Liver (tissue), 9 donors: Measurements from ENCODE around the gene INHBA. TPM values are rescaled to one million over a fixed set of nuclear protein-coding genes. Genes with fewer than 3 reads are reported as not detected.

ENCODE experiments used
- DNase-seq: peaks from one replicate; pipeline ENCODE4 v3.0.0-alpha.2; 2017; ENCODE audit warnings: low spot score
- H3K27ac ChIP-seq, 2 donors: one replicate each; pipeline ENCODE4 v1.7.0; 2013; ENCODE audit warnings: inconsistent platforms in 2 of 2, low read length in 2 of 2, control low read depth in 1 of 2, low read depth in 1 of 2, mild to moderate bottlenecking in 1 of 2
- H3K27me3 ChIP-seq, 4 donors: one replicate each; pipeline versions ENCODE4 v1.6.1 to v1.7.0; 2013; ENCODE audit warnings: low read length in 3 of 4, inconsistent platforms in 1 of 4, mild to moderate bottlenecking in 1 of 4, moderate library complexity in 1 of 4; ENCODE audit not compliant: control insufficient read depth in 4 of 4, insufficient read depth in 4 of 4
- H3K36me3 ChIP-seq, 4 donors: one replicate each; pipeline versions ENCODE4 v1.6.1 to v1.7.0; 2013; ENCODE audit warnings: low read length in 3 of 4, mild to moderate bottlenecking in 3 of 4, low read depth in 1 of 4, moderate library complexity in 1 of 4; ENCODE audit not compliant: control insufficient read depth in 4 of 4, insufficient read depth in 3 of 4
- H3K4me1 ChIP-seq, 4 donors: one replicate each; pipeline versions ENCODE4 v1.6.1 to v1.7.0; 2013; ENCODE audit warnings: low read length in 3 of 4, mild to moderate bottlenecking in 3 of 4, moderate library complexity in 1 of 4; ENCODE audit not compliant: control insufficient read depth in 4 of 4, insufficient read depth in 4 of 4
- H3K4me3 ChIP-seq, 3 donors: one replicate each; pipeline versions ENCODE4 v1.6.1 to v1.7.0; 2013; ENCODE audit warnings: low read length in 3 of 3, control low read depth in 1 of 3, low read depth in 1 of 3, mild to moderate bottlenecking in 1 of 3
- H3K9ac ChIP-seq, 2 donors: one replicate each; pipeline ENCODE4 v1.7.0; 2013; ENCODE audit warnings: low read length in 2 of 2, mild to moderate bottlenecking in 2 of 2, moderate library complexity in 2 of 2, control low read depth in 1 of 2, low read depth in 1 of 2
- H3K9me3 ChIP-seq, 4 donors: one replicate each; pipeline versions ENCODE4 v1.6.1 to v1.7.0; 2013; ENCODE audit warnings: low read length in 3 of 4; ENCODE audit not compliant: control insufficient read depth in 4 of 4
- EGR1 ChIP-seq, 2 donors: IDR thresholded peaks; 2 replicates each; pipeline ENCODE4 v1.6.1; 2016 to 2018; ENCODE audit warnings: antibody characterized with exemption in 2 of 2, low read depth in 2 of 2
- FOXA1 ChIP-seq: IDR thresholded peaks from 2 replicates; pipeline ENCODE4 v1.6.1; 2016; ENCODE audit warnings: antibody characterized with exemption
- FOXA2 ChIP-seq: IDR thresholded peaks from 2 replicates; pipeline ENCODE4 v1.6.1; 2016; ENCODE audit warnings: antibody characterized with exemption
- GABPA ChIP-seq, 2 donors: IDR thresholded peaks in 1 of 2; conservative IDR thresholded peaks in 1 of 2; 2 replicates each; pipeline ENCODE4 v1.6.1; 2016; ENCODE audit warnings: antibody characterized with exemption in 2 of 2, mild to moderate bottlenecking in 1 of 2, moderate library complexity in 1 of 2
- HNF4A ChIP-seq, 2 donors: conservative IDR thresholded peaks; 2 replicates each; pipeline ENCODE4 v1.6.1; 2016; ENCODE audit warnings: antibody characterized with exemption in 2 of 2, mild to moderate bottlenecking in 2 of 2
- MAX ChIP-seq: IDR thresholded peaks from 2 replicates; pipeline ENCODE4 v1.6.1; 2016; ENCODE audit warnings: antibody characterized with exemption
- NR2F2 ChIP-seq: IDR thresholded peaks from 2 replicates; pipeline ENCODE4 v1.6.1; 2016; ENCODE audit warnings: antibody characterized with exemption
- RAD21 ChIP-seq, 2 donors: IDR thresholded peaks; 2 replicates each; pipeline ENCODE4 v1.6.1; 2016; ENCODE audit warnings: antibody characterized with exemption in 2 of 2, mild to moderate bottlenecking in 2 of 2
- REST ChIP-seq: IDR thresholded peaks from 2 replicates; pipeline ENCODE4 v1.6.1; 2016; ENCODE audit warnings: antibody characterized with exemption, mild to moderate bottlenecking
- RXRA ChIP-seq, 2 donors: IDR thresholded peaks; 2 replicates each; pipeline ENCODE4 v1.6.1; 2017 to 2018; ENCODE audit warnings: antibody characterized with exemption in 2 of 2, mild to moderate bottlenecking in 1 of 2
- SP1 ChIP-seq: IDR thresholded peaks from 2 replicates; pipeline ENCODE4 v1.6.1; 2018; ENCODE audit warnings: antibody characterized with exemption, mild to moderate bottlenecking
- TAF1 ChIP-seq: conservative IDR thresholded peaks from 2 replicates; pipeline ENCODE4 v1.6.1; 2016; ENCODE audit warnings: antibody characterized with exemption, mild to moderate bottlenecking
- ZBTB33 ChIP-seq: IDR thresholded peaks from 2 replicates; pipeline ENCODE4 v1.6.1; 2016; ENCODE audit warnings: antibody characterized with exemption
- polyA plus RNA-seq, 2 donors: library from polyadenylated mRNA; stranded (reverse) in 1 of 2; unstranded in 1 of 2; fragments of 200-250 nt in 1 of 2; fragments of >200 nt in 1 of 2; fragmentation: Nextera tagmentation in 1 of 2; extraction: Ambion mirVana in 1 of 2; gene quantifications; one replicate each; pipeline versions ENCODE4 v1.2.1 to v1.2.3, GENCODE V29; 2013 to 2015
- total RNA-seq, 2 donors: library from RNA; depleted of rRNA; stranded (reverse); fragments of >200 nt; gene quantifications; one replicate each; pipeline ENCODE4 v1.2.3, GENCODE V29; 2014
- donor health status: healthy.
- donor health status: healthy.
- donor health status: healthy.
- donor health status: healthy.
- donor health status: healthy.

INHBA gene
- total and polyA plus RNA-seq, 4 donors, result 0.23 to 8.9 (median 3.0) TPM

GRCh38 chr7:41637049-41637448 lies 65.8 kb downstream of the INHBA start:
- no peak overlapping the region for H3K9ac ChIP-seq
- H3K4me1 ChIP-seq, result peaks cover 0 to 4% (median 2%) of the 10 kb centered on the region in 4 donors
- H3K27me3 ChIP-seq, result no peaks in the 10 kb centered on the region
- DNase-seq, result no peak
- TF ChIP-seq GABPA (IDR thresholded peaks at IDR 0.05 in 1 of 2, conservative IDR thresholded peaks at IDR 0.05 in 1 of 2), result no peak
- TF ChIP-seq RAD21 (IDR thresholded peaks at IDR 0.05), result no peak
- TF ChIP-seq RXRA (IDR thresholded peaks at IDR 0.05), result no peak
- TF ChIP-seq FOXA2, result no peak
- no peak for TF ChIP-seq EGR1 (IDR thresholded peaks at IDR 0.05; ENCODE audit: low read depth in 2 of 2)
- TF ChIP-seq REST, result no peak
- TF ChIP-seq SP1, result no peak
- no peak for TF ChIP-seq FOXA1
- TF ChIP-seq NR2F2, result no peak
- TF ChIP-seq TAF1, result no peak
- no peak for TF ChIP-seq ZBTB33
- TF ChIP-seq HNF4A (conservative IDR thresholded peaks at IDR 0.05), result no peak
- no peak for TF ChIP-seq MAX
- no peaks in the 10 kb centered on the region for H3K36me3 ChIP-seq
- H3K9me3 ChIP-seq, result no peaks in the 10 kb centered on the region
- H3K27ac ChIP-seq, result no peak overlapping the region
- no peak overlapping the region for H3K4me3 ChIP-seq
